GM13976 (cell line): ENCODE results near the gene CLCNKA.

Experiments
- DNase-seq: peaks from one replicate; pipeline ENCODE4 v3.0.0; 2012; ENCODE audit warnings: low spot score
- CTCF ChIP-seq: IDR thresholded peaks from 2 replicates; pipeline ENCODE4 v1.5.1; 2012; ENCODE audit warnings: borderline replicate concordance, mild to moderate bottlenecking; ENCODE audit not compliant: insufficient read depth; ENCODE audit errors: extremely low read depth, missing control alignments, control extremely low read depth
- in situ Hi-C: fragments of 300-500 bp; cut with MboI; formaldehyde crosslinking; loops from one replicate; pipeline ENCODE4 v1.12.0; 2022; ENCODE audit warnings: low sequenced_read_pairs, mixed read lengths, inconsistent platforms; ENCODE audit not compliant: unreplicated experiment

Gene CLCNKA

GRCh38 chr1:16063226-16063829 is 41.5 kb downstream of the CLCNKA start:
- DNase-seq = no peak
- no peak for TF ChIP-seq CTCF
- in situ Hi-C loops = no loop called here

GRCh38 chr1:16063921-16064320 is 42.1 kb downstream of the CLCNKA start:
- TF ChIP-seq CTCF = no peak
- no peak for DNase-seq
- in situ Hi-C loops = no loop called here

GRCh38 chr1:16064536-16065268 is 42.9 kb downstream of the CLCNKA start:
- in situ Hi-C loops = no loop called here
- no peak for DNase-seq
- no peak for TF ChIP-seq CTCF

- DNase-seq = no peak
- in situ Hi-C loops = no loop called here
- TF ChIP-seq CTCF = no peak
These were observed 43.4 kb downstream of the CLCNKA start for GRCh38 chr1:16065269-16065576.

- in situ Hi-C loops = no loop called here
These were observed 44.4 kb downstream of the CLCNKA start for GRCh38 chr1:16066245-16066644.

GRCh38 chr1:16067127-16067768 is 45.4 kb downstream of the CLCNKA start:
- no peak for TF ChIP-seq CTCF
- in situ Hi-C loops = no loop called here
- DNase-seq = no peak

More at GRCh38 chr1:16066245-16066644, 44.4 kb downstream of the CLCNKA start:
- TF ChIP-seq CTCF = no peak
- no peak for DNase-seq
